Neural cell (in vitro differentiated cells): Measurements from ENCODE around the gene LDLRAD3. TPM values are rescaled to one million over a fixed set of nuclear protein-coding genes. Genes with fewer than 3 reads are reported as not detected.

Source experiments
- H2AFZ ChIP-seq: fragments of 200-600, 300-800 bp; sonication (generic), shearing (Covaris generic); 2 replicates; pipeline ENCODE4 v1.6.0; 2014; ENCODE audit warnings: low read depth, mild to moderate bottlenecking, antibody characterized with exemption, low read length, moderate library complexity
- H3F3A ChIP-seq: fragments of 200-600 bp; shearing (Covaris generic); 2 replicates; pipeline ENCODE4 v1.6.1; 2016; ENCODE audit warnings: mild to moderate bottlenecking, moderate library complexity, mixed read lengths, antibody characterized with exemption, low read length; ENCODE audit not compliant: insufficient read depth, poor library complexity, severe bottlenecking
- H3K27ac ChIP-seq: fragments of 200-600, 300-800 bp; sonication (generic), shearing (Covaris generic); 2 replicates; pipeline ENCODE4 v1.5.1; 2014; ENCODE audit warnings: mild to moderate bottlenecking, low read length, moderate library complexity
- H3K27me3 ChIP-seq: fragments of 300-800, 200-600 bp; sonication (generic), shearing (Covaris generic); 2 replicates; pipeline ENCODE4 v1.6.0; 2014; ENCODE audit warnings: mild to moderate bottlenecking, low read depth, low read length, moderate library complexity; ENCODE audit not compliant: insufficient read depth
- H3K36me3 ChIP-seq: fragments of 300-800, 200-600 bp; sonication (generic), shearing (Covaris generic); 2 replicates; pipeline ENCODE4 v1.5.1; 2014; ENCODE audit warnings: mild to moderate bottlenecking, antibody characterized with exemption, low read length, moderate library complexity; ENCODE audit not compliant: insufficient read depth
- H3K4me2 ChIP-seq: fragments of 300-800, 200-600 bp; sonication (generic), shearing (Covaris generic); 2 replicates; pipeline ENCODE4 v1.6.0; 2014; ENCODE audit warnings: mild to moderate bottlenecking, low read length
- H3K4me3 ChIP-seq: fragments of 300-800, 200-600 bp; sonication (generic), shearing (Covaris generic); 2 replicates; pipeline ENCODE4 v1.5.1; 2014; ENCODE audit warnings: mild to moderate bottlenecking, low read length, moderate library complexity
- H3K79me2 ChIP-seq: fragments of 200-600 bp; shearing (Covaris generic); replicated peaks from 2 replicates; pipeline ENCODE4 v1.6.0; 2014; ENCODE audit warnings: mild to moderate bottlenecking, low read length, moderate library complexity; ENCODE audit not compliant: insufficient read depth
- H3K9ac ChIP-seq: fragments of 300-800, 200-600 bp; sonication (generic), shearing (Covaris generic); 2 replicates; pipeline ENCODE4 v1.6.1; 2016; ENCODE audit warnings: mild to moderate bottlenecking, low read length, mixed read lengths
- H3K9me2 ChIP-seq: fragments of 200-600 bp; shearing (Covaris generic); 2 replicates; pipeline ENCODE4 v1.6.1; 2016; ENCODE audit warnings: mild to moderate bottlenecking, low read length, mixed read lengths; ENCODE audit not compliant: insufficient read depth
- H3K9me3 ChIP-seq: fragments of 200-600, 300-800 bp; sonication (generic), shearing (Covaris generic); 2 replicates; pipeline ENCODE4 v1.6.1; 2016; ENCODE audit warnings: mild to moderate bottlenecking, mixed run types, low read length, moderate library complexity, mixed read lengths
- H4K20me1 ChIP-seq: fragments of 200-600 bp; shearing (Covaris generic); 2 replicates; pipeline ENCODE4 v1.6.1; 2016; ENCODE audit warnings: mild to moderate bottlenecking, mixed run types; ENCODE audit not compliant: insufficient read depth
- CTCF ChIP-seq: fragments of 450-650 bp; IDR thresholded peaks from 2 replicates; pipeline ENCODE4 v1.5.1; 2014; ENCODE audit warnings: antibody characterized with exemption, mild to moderate bottlenecking, moderate library complexity; ENCODE audit not compliant: poor library complexity, severe bottlenecking
- EP300 ChIP-seq: fragments of 450-650 bp; conservative IDR thresholded peaks from 2 replicates; pipeline ENCODE4 v1.6.1; 2014; ENCODE audit warnings: antibody characterized with exemption, mild to moderate bottlenecking, moderate library complexity; ENCODE audit not compliant: poor library complexity, severe bottlenecking
- EZH2 ChIP-seq: fragments of 200-600, 300-800 bp; shearing (Covaris generic), sonication (generic); IDR thresholded peaks from 2 replicates; pipeline ENCODE4 v1.6.1; 2014; ENCODE audit warnings: antibody characterized with exemption, low read length, borderline replicate concordance, mild to moderate bottlenecking; ENCODE audit not compliant: insufficient read depth, poor library complexity, severe bottlenecking
- MXI1 ChIP-seq: fragments of 450-650 bp; conservative IDR thresholded peaks from 2 replicates; pipeline ENCODE4 v1.6.1; 2014; ENCODE audit warnings: antibody characterized with exemption, mild to moderate bottlenecking; ENCODE audit not compliant: poor library complexity, severe bottlenecking
- POLR2AphosphoS5 ChIP-seq: IDR thresholded peaks from 2 replicates; pipeline ENCODE4 v1.6.1; 2012
- RAD21 ChIP-seq: fragments of 450-650 bp; conservative IDR thresholded peaks from 2 replicates; pipeline ENCODE4 v1.6.1; 2014; ENCODE audit warnings: antibody characterized with exemption, mild to moderate bottlenecking, moderate library complexity
- REST ChIP-seq: IDR thresholded peaks from 2 replicates; pipeline ENCODE4 v1.6.1; 2012; ENCODE audit warnings: borderline replicate concordance
- SMC3 ChIP-seq: fragments of 450-650 bp; conservative IDR thresholded peaks from 2 replicates; pipeline ENCODE4 v1.6.1; 2014; ENCODE audit warnings: antibody characterized with exemption, mild to moderate bottlenecking, moderate library complexity; ENCODE audit not compliant: poor library complexity
- TAF1 ChIP-seq: IDR thresholded peaks from 2 replicates; pipeline ENCODE4 v1.6.1; 2012; ENCODE audit warnings: low read depth
- polyA plus RNA-seq: library from polyadenylated mRNA; depleted of rRNA; stranded (reverse); fragments of >200 nt; gene quantifications from 2 replicates; pipeline ENCODE4 v1.2.3, GENCODE V29; 2014

The LDLRAD3 gene
- polyA plus RNA-seq, 1 donor from 2014 or later, result 3.5 TPM

- TF ChIP-seq EZH2, result no peak
- TF ChIP-seq SMC3, result no peak
- no peak for TF ChIP-seq REST
- TF ChIP-seq MXI1, result no peak
- TF ChIP-seq EP300, result no peak
- no peak for TF ChIP-seq CTCF
- no peak for TF ChIP-seq RAD21
- no peak for TF ChIP-seq TAF1
- TF ChIP-seq POLR2AphosphoS5, result no peak
- Histone ChIP-seq H3K4me3 (no peak overlapping the region), H3K9me3 (no peaks in the 10 kb centered on the region), H3K4me2 (no peak overlapping the region), H3K9ac (no peak overlapping the region), H4K20me1 (no peaks in the 10 kb centered on the region), H3K27me3 (no peaks in the 10 kb centered on the region), H2AFZ (no peak overlapping the region), H3K79me2 (no peaks in the 10 kb centered on the region), H3K9me2 (no peaks in the 10 kb centered on the region), H3K36me3 (no peaks in the 10 kb centered on the region), H3K27ac (no peak overlapping the region), H3F3A (no peaks in the 10 kb centered on the region)
These were observed 13.4 kb upstream of the LDLRAD3 start for GRCh38 chr11:35930466-35930865.

- Histone ChIP-seq H3K9me2 (no peaks in the 10 kb centered on the region), H3K4me3 (no peak overlapping the region), H3K9ac (no peak overlapping the region), H3K9me3 (no peaks in the 10 kb centered on the region), H4K20me1 (no peaks in the 10 kb centered on the region), H3K27ac (no peak overlapping the region), H3K79me2 (no peaks in the 10 kb centered on the region), H3K27me3 (no peaks in the 10 kb centered on the region), H3K36me3 (no peaks in the 10 kb centered on the region), H2AFZ (no peak overlapping the region), H3K4me2 (no peak overlapping the region), H3F3A (no peaks in the 10 kb centered on the region)
- TF ChIP-seq TAF1 (no peak), CTCF (no peak)
These were observed 11.7 kb upstream of the LDLRAD3 start for GRCh38 chr11:35932121-35932520.
